HG03280 (cell line): Measurements from ENCODE around the gene ZNF614.
"Not testable (repeated sequence)": the region's sequence is repeated elsewhere in the genome, so short reads cannot be mapped to it uniquely, and the experiment has no call there.

Experiments used
- ATAC-seq: cut with Tn5 transposase; IDR thresholded peaks from one replicate; pipeline ENCODE4 v1.9.1; 2021; ENCODE audit warnings: mild to moderate bottlenecking, moderate library complexity; ENCODE audit not compliant: unreplicated experiment

Gene ZNF614

GRCh38 chr19:52028027-52028779 lies at the start of gene ZNF614:
Gene ZNF614 (minus strand): TSS chr19:52028379. CDS start chr19:52025745, 2,634 bp downstream.
- peak; percentile 77 for ATAC-seq

GRCh38 chr19:52070496-52070895 lies 42.3 kb upstream of the ZNF614 start:
- ATAC-seq: no peak

GRCh38 chr19:52069653-52070052 lies 41.5 kb upstream of the ZNF614 start:
- no peak for ATAC-seq

- no peak for ATAC-seq
Measured at GRCh38 chr19:52066258-52066863, 38.2 kb upstream of the ZNF614 start.

GRCh38 chr19:52065399-52065798 lies 37.2 kb upstream of the ZNF614 start:
- ATAC-seq: no peak

GRCh38 chr19:52056480-52056879 lies 28.3 kb upstream of the ZNF614 start:
- ATAC-seq: not testable (repeated sequence)

- ATAC-seq: not testable (repeated sequence)
Measured at GRCh38 chr19:52051736-52052135, 23.6 kb upstream of the ZNF614 start.

- ATAC-seq: peak; percentile 94
Measured at GRCh38 chr19:52048555-52049501, 20.6 kb upstream of the ZNF614 start, which contains the start of gene ZNF432. Gene ZNF432 (minus strand): TSS chr19:52048838. CDS start chr19:52046868, 1,970 bp downstream.

- ATAC-seq: no peak
Measured at GRCh38 chr19:52039169-52039568, 11.0 kb upstream of the ZNF614 start.

- no peak for ATAC-seq
Measured at GRCh38 chr19:52034051-52034728, 6.0 kb upstream of the ZNF614 start.

- peak; percentile 32 for ATAC-seq
Measured at GRCh38 chr19:52028780-52029123, 573 bp upstream of the ZNF614 start.

- ATAC-seq: not testable (repeated sequence)
Measured at GRCh38 chr19:52026255-52026990, 1.8 kb downstream of the ZNF614 start.

GRCh38 chr19:52024478-52024877 lies 3.7 kb downstream of the ZNF614 start:
- not testable (repeated sequence) for ATAC-seq

- no peak for ATAC-seq
Measured at GRCh38 chr19:52022193-52022592, 6.0 kb downstream of the ZNF614 start.

- ATAC-seq: no peak
Measured at GRCh38 chr19:52020506-52020905, 7.7 kb downstream of the ZNF614 start.

- no peak for ATAC-seq
Measured at GRCh38 chr19:52010674-52011073, 17.5 kb downstream of the ZNF614 start.

- peak; percentile 94 for ATAC-seq
Measured at GRCh38 chr19:52007806-52008557, 20.2 kb downstream of the ZNF614 start, which contains the start of gene ZNF615. Gene ZNF615 (minus strand): TSS chr19:52008211. CDS start chr19:52003711, 4,500 bp downstream.

- ATAC-seq: no peak
Measured at GRCh38 chr19:52007451-52007805, 20.8 kb downstream of the ZNF614 start.

- ATAC-seq: no peak
Measured at GRCh38 chr19:51994048-51994644, 34.0 kb downstream of the ZNF614 start.
